HG03457 (cell line): Measurements from ENCODE around the gene SHC2.
"Not testable (repeated sequence)": the region's sequence is repeated elsewhere in the genome, so short reads cannot be mapped to it uniquely, and the experiment has no call there.

ENCODE experiments used
- ATAC-seq: cut with Tn5 transposase; IDR thresholded peaks from one replicate; pipeline ENCODE4 v1.9.1; 2021; ENCODE audit warnings: moderate number of reproducible peaks; ENCODE audit not compliant: unreplicated experiment

SHC2 gene

GRCh38 chr19:450912-451481 is 9.8 kb downstream of the SHC2 start:
- ATAC-seq = not testable (repeated sequence)

- no peak for ATAC-seq
Observed at GRCh38 chr19:449916-450315, 10.9 kb downstream of the SHC2 start.

- no peak for ATAC-seq
Observed at GRCh38 chr19:447816-448560, 12.8 kb downstream of the SHC2 start.

DNA sequence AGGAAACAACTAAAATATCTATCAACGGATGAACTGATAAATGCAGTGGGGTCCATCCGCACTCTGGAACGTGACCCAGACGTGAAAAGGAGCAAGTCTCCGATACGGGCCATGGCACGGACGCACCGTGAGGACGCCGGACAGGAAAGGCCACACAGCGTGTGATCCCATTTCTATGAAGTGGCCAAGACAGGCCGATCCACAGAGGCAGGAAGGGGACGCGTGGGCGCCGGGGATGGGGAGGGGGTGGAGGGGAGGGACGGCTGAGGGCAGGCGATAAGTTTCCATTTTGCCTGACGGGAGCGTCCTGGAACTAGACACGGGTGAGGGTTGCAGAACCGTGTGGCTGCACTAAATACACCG is 13.8 kb downstream of the SHC2 start:
- ATAC-seq = no peak

GRCh38 chr19:444677-445210 is 16.1 kb downstream of the SHC2 start:
- no peak for ATAC-seq

DNA sequence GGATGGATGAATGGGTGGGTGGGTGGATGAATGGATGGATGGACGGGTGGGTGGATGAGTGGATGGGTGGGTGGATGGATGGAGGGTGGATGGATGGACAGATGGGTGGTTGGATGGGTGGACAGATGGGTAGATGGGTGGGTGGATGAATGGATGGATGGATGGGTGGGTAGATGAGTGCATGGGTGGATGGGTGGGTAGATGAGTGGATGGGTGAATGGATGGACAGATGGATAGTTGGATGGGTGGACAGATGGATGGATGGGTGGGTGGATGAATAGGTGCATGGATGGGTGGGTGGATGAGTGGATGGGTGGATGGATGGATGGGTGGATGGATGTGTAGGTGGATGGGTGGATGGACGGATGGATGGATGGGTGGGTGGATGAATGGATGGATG is 17.8 kb downstream of the SHC2 start:
- ATAC-seq = no peak

DNA sequence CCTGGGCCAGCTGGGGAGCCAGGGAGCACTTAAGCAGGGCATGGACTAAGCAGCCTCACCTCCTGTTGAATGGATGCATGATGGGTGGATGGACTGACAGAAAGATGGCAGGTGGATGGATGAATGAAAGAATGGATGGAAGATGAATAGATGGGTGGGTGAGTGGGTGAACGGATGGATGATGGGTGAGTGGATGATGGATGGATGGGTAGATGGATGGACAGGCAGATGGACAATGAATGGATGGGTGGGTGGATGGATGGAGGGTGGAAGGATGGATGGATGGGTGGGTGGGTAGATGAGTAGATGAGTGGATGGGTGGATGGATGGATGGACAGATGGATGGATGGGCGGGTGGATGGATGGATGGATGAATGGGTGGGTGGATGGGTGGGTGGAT is 18.7 kb downstream of the SHC2 start:
- no peak for ATAC-seq

DNA sequence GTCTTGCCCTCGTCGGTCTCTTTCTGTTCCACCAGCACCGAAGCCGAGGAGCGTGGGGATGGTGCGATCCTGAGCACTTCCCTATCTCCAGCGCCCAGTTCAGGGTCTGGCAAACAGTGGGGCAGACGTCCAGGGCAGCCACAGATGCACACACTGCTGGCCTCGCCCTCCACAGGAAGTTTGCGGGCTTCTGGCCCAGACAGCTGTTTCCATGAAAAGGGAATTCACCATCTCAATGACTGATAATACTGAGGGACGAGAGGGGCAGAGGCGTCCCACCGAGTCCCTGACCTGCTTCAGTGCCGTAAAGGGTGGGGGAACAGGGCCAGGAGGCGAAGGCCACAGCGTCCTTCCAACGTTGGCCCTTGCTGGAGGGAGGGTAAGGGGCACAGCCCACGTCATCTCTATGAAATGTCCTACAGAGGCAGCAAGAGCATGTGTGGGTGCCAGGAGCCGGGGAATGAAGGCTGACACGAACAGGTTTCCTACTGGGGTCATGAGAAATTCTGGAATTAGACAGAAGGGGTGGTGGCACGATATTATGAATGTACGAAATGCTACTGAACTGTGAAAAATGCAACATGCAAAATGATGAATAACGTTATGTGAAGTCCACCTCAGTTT is 19.5 kb downstream of the SHC2 start:
- ATAC-seq = no peak

GRCh38 chr19:440391-441212 is 20.2 kb downstream of the SHC2 start:
- no peak for ATAC-seq

DNA sequence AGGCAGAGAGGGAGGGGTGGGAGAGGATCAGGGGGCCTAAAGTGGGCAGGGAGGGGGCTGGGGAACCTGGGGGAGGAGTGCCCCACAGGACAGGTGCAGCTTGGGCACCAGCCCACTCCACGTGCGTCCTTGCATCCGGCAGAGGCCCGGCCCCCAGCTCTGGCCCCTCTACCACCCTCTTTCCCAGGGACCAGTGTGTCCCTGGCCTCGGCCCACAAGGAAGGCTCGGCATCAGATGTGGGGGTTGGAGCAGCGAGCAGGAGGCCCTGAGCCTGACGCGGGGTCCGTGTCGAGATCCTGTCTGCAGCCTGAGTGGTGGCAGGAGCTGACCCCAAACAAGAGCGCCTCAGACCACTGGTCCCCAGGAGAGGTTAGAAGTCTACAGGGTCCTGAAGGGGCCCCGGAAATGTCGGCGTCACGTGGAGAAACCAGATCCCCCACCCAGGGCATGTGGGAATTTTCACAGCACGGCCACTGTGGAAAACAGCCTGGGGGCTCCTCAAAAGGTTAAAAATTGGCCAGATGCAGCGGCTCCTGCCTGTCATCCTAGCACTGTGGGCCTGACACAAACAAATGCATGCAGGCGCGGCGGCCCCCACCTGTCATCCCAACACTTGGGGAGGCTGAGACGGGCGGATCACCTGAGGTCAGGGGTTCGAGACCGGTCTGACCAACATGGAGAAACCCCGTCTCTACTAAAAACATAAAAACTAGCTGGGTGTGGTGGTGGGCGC is 21.5 kb downstream of the SHC2 start:
- ATAC-seq = no peak

GRCh38 chr19:438416-438958 is 22.3 kb downstream of the SHC2 start:
- no peak for ATAC-seq

DNA sequence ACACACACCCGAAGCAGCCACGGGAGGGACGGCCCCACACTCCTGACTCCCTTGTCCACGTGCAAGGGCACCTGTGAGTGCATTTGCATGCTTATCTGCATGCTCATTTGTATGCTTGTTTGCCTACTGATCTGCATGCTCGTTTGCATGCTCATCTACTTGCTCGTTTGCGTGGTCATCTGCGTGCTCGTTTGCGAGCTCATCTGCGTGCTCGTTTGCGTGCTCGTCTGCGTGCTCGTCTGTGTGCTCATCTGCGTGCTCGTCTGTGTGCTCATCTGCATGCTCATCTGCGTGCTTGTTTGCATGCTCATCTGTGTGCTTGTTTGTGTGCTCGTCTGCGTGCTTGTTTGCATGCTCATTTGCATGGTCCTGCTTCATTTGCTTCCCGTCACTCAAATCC is 23.8 kb downstream of the SHC2 start:
- ATAC-seq = no peak

- ATAC-seq = no peak
Observed at GRCh38 chr19:436413-436950, 24.4 kb downstream of the SHC2 start.

DNA sequence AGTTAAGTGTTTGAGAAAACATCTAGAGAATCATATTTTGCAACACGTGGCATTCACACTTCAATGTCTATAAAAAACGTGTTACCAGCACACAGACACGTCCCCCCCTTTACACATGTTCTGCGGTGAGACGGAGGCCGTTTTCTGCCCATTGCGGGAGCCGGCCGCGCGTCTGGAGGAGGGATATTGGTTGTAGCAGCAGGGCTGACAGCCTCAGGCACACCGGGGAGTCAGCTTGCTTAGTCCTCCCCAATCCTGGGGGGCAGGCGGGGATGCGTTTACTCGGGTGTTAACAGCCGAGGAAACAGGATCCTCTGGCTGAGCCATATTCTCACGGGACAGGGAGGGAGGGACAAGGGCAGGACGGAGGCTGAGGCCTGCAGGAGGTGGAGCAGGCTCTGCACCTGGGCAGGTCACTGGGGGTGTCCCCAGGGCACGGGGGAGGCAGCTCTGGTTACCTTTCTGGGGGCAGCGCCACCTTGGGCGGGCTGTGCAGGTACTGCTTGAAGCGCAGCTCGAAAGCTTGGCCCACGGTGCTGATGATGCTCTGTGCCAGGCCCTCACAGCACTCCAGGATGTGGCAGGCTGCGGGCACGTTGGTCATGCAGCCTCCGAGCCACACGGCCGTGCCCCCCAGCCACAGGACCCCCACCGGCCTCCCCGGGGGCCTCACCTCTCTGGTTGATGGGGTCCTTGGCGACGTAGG is 25.0 kb downstream of the SHC2 start:
- no peak for ATAC-seq

GRCh38 chr19:435056-435706 is 25.7 kb downstream of the SHC2 start:
- no peak for ATAC-seq

DNA sequence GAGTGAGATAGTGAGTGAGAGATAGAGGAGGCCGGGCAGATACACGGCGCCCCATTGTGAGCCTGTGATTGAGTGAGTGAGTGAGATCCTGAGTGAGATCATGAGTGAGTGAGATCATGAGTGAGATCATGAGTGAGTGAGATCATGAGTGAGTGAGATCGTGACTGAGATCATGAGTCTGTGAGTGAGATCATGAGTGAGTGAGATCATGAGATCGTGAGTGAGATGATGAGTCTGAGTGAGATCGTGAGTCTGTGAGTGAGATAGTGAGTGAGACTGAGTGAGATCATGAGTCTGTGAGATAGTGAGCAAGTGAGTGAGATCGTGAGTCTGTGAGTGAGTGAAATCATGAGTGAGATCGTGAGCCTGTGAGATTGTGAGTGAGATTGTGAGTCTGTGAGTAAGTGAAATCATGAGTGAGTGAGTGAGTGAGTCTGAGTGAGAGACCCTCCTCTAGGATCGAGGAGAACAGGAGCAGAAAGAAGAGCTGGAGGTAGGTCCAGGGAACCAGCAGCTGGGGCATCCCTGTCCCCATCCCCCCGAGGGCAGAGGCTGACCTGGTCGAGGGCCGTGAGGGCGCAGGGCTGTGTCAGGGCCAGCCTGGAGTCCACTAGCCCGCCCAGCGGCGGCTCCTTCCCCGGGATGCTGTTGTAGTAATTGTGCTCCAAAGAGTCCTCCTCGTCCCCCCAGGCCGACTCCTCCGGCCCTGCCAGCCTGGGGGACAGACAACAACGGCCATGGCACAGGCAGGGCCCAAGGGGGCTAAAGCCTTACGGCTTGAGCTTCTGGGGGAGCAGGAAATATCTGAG is 26.5 kb downstream of the SHC2 start:
- no peak for ATAC-seq

DNA sequence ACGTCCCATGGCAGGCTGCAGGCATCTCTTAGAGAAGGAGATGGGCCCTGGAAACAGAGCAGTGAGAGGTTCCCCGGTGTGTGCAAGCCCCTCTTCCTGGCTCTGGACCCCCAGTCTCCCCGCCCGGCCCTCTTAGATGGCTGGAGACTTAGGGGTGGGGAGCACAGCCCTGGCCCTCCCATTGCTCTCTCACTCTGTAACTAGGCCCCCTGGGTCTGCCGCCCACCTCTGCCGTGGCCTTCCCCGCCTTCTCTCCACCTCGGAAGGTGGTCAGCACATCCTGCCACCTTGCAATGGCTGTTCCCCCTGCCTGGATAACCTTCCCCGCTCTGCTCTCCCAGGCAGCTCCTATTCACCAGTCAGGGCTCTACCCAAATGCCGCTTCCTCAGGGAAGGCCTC is 30.1 kb downstream of the SHC2 start:
- no peak for ATAC-seq

DNA sequence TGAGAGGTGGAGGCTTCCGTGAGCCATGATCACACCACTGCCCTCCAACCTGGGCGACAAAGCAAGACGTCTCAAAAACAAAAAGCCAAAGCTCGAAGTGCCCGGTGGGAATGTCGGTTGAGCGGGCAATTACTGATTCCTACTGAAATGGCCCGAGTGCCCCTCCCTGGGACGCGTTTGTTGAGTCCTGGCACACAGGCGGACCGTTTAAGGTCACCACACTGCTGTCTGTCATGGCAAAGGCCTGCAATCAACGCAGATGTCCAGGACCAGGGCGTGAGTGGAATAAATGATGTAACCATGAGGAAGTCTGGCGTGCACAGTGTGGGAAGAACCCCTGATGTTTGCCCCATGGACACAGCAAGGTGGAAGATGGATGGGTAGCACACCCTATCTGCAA is 32.7 kb downstream of the SHC2 start:
- ATAC-seq = no peak
